ENCODE measurements around the gene HOXA2.

DNA sequence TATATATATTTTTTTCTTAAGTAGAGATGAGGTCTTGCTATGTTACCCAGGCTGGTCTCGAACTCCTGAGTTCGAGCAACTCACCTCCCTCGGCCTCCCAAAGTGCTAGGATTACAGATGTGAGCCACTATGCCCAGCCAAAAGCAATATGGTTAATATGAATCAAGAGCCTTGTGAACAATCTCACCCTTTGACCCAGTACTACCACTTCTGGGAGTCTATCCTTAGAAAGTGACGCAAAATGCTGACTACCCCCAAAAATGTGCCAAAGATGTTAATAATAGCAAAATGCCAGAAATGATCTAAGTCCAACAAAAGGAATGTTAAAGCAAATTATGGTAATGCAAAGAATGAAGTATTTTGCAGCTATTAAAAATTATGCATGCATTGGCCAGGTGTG, 51.0 kb downstream of the HOXA2 start:
- TF ChIP-seq, protein P1, sequence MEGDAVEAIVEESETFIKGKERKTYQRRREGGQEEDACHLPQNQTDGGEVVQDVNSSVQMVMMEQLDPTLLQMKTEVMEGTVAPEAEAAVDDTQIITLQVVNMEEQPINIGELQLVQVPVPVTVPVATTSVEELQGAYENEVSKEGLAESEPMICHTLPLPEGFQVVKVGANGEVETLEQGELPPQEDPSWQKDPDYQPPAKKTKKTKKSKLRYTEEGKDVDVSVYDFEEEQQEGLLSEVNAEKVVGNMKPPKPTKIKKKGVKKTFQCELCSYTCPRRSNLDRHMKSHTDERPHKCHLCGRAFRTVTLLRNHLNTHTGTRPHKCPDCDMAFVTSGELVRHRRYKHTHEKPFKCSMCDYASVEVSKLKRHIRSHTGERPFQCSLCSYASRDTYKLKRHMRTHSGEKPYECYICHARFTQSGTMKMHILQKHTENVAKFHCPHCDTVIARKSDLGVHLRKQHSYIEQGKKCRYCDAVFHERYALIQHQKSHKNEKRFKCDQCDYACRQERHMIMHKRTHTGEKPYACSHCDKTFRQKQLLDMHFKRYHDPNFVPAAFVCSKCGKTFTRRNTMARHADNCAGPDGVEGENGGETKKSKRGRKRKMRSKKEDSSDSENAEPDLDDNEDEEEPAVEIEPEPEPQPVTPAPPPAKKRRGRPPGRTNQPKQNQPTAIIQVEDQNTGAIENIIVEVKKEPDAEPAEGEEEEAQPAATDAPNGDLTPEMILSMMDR (IDR thresholded peaks at IDR 0.05), result no peak
- TF ChIP-seq POLR2A (IDR thresholded peaks at IDR 0.05), result no peak

Data from adrenal gland (tissue), 5 donors.